Gastroesophageal sphincter (tissue), 4 donors: ENCODE results near the gene ADAM21. TPM values are rescaled to one million over a fixed set of nuclear protein-coding genes. Genes with fewer than 3 reads are reported as not detected.
"Not testable (repeated sequence)": the region's sequence is repeated elsewhere in the genome, so short reads cannot be mapped to it uniquely, and the experiment has no call there.

Source experiments
- ATAC-seq: fragments of 150-250 bp; one replicate; pipeline ENCODE4 v1.9.1; 2016; ENCODE audit warnings: mild to moderate bottlenecking, moderate library complexity
- H3K27ac ChIP-seq, 4 donors: fragments of 200-600 bp; sonication (generic) in 3 of 4; 1 replicate in 3 of 4; 2 replicates in 1 of 4; pipeline ENCODE4 v1.5.1; 2016 to 2019
- H3K27me3 ChIP-seq: fragments of 200-600 bp; sonication (generic); one replicate; pipeline ENCODE4 v1.5.1; 2019
- H3K36me3 ChIP-seq, 2 donors: fragments of 200-600 bp; sonication (generic); one replicate each; pipeline ENCODE4 v1.5.1; 2019; ENCODE audit warnings: control low read depth in 1 of 2
- H3K4me1 ChIP-seq, 3 donors: fragments of 200-600 bp; sonication (generic); 1 replicate in 2 of 3; 2 replicates in 1 of 3; pipeline ENCODE4 v1.5.1; 2016 to 2019; ENCODE audit warnings: control low read depth in 2 of 3
- H3K4me3 ChIP-seq, 2 donors: fragments of 200-600 bp; sonication (generic); one replicate each; pipeline ENCODE4 v1.5.1; 2019; ENCODE audit warnings: mild to moderate bottlenecking in 1 of 2, moderate library complexity in 1 of 2
- H3K9me3 ChIP-seq, 3 donors: fragments of 200-600 bp; sonication (generic); one replicate each; pipeline ENCODE4 v1.5.1; 2017 to 2019; ENCODE audit warnings: control low read depth in 2 of 3
- EP300 ChIP-seq: sonication (generic); formaldehyde crosslinking; IDR thresholded peaks from one replicate; pipeline ENCODE4 v1.6.1; 2017; ENCODE audit warnings: antibody characterized with exemption, mild to moderate bottlenecking
- POLR2A ChIP-seq, 2 donors: fragments of 450-650 bp; IDR thresholded peaks; one replicate each; pipeline ENCODE4 v1.6.1; 2017; ENCODE audit warnings: antibody characterized with exemption in 2 of 2, mild to moderate bottlenecking in 2 of 2, moderate library complexity in 1 of 2
- POLR2AphosphoS5 ChIP-seq: sonication (generic); formaldehyde crosslinking; IDR thresholded peaks from one replicate; pipeline ENCODE4 v1.6.1; 2017; ENCODE audit warnings: antibody characterized with exemption
- WGBS, 2 donors: methylation state at CpG; one replicate each; pipeline ENCODE4 v1.1.5; 2018; ENCODE audit warnings: low coverage in 1 of 2; 5-methylcytosine and 5-hydroxymethylcytosine counted together
- total RNA-seq, 4 donors: library from RNA; depleted of rRNA; stranded (reverse); fragments of >200 nt; gene quantifications; one replicate each; pipeline ENCODE4 v1.1.0, GENCODE V29; 2016
- TF ChIP-seq, protein P1 (sequence below), 4 experiments: fragments of 200-600 bp in 2 of 4; fragments of 450-650 bp in 2 of 4; sonication (generic) in 1 of 4; IDR thresholded peaks; one replicate each; pipeline ENCODE4 v1.5.1; 2017 to 2019; ENCODE audit warnings: antibody characterized with exemption in 4 of 4, mild to moderate bottlenecking in 2 of 4, moderate library complexity in 2 of 4

The ADAM21 gene
- total RNA-seq, 4 donors from 2014 or later = 0.12 to 0.13 TPM; not detected in 2

DNA sequence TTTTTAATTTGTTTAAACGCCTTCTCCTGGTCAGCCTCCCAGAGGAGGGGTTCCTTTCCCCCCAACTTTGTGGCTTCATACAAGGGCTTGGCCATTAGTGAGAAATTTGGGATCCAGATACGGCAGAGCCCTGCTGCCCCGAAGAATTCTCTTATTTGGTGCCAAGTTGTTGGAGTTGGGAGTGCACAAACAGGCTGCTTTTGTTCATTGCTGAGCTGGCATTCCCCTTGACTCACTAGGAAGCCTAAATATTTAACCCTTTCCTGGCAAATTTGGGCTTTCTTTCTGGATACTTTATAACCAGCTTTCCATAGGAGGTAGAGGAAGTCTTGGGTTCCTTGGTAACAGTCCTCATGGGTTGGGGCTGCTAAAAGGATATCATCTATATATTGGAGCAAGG, 10.3 kb upstream of the ADAM21 start:
- ATAC-seq = no peak
- Histone ChIP-seq H3K9me3 (peaks cover 0 to 49% (median 2%) of the 10 kb centered on the region in 3 donors), H3K4me1 (no peaks in the 10 kb centered on the region)

DNA sequence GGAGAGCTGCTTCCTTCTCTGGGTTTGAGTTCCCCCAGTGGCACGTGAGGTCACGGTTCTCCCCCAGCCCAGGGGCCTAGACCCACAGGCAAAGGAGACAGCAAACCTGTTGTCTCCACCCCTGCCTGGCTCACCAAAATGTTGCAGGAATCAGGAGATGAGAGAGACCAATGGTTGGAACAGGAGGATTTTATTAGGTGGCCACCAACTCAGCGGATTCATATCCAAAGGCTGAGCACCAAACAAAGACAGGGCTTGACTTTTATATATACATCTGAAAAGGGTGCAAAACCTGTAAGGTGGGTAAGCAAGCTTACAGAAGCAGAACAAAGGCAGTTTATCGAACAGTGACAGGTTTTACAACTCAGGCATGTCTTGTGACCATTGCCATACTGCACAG, 9.2 kb upstream of the ADAM21 start:
- H3K36me3 ChIP-seq = peaks cover 0 to 11% of the 10 kb centered on the region in 2 donors
- H3K4me3 ChIP-seq = no peak overlapping the region
- ATAC-seq = no peak
- no peaks in the 10 kb centered on the region for H3K4me1 ChIP-seq
- no peaks in the 10 kb centered on the region for H3K27me3 ChIP-seq
- no peak for TF ChIP-seq POLR2A (IDR thresholded peaks at IDR 0.05)
- no peak for TF ChIP-seq POLR2AphosphoS5
- TF ChIP-seq EP300 = no peak
- TF ChIP-seq, protein P1, sequence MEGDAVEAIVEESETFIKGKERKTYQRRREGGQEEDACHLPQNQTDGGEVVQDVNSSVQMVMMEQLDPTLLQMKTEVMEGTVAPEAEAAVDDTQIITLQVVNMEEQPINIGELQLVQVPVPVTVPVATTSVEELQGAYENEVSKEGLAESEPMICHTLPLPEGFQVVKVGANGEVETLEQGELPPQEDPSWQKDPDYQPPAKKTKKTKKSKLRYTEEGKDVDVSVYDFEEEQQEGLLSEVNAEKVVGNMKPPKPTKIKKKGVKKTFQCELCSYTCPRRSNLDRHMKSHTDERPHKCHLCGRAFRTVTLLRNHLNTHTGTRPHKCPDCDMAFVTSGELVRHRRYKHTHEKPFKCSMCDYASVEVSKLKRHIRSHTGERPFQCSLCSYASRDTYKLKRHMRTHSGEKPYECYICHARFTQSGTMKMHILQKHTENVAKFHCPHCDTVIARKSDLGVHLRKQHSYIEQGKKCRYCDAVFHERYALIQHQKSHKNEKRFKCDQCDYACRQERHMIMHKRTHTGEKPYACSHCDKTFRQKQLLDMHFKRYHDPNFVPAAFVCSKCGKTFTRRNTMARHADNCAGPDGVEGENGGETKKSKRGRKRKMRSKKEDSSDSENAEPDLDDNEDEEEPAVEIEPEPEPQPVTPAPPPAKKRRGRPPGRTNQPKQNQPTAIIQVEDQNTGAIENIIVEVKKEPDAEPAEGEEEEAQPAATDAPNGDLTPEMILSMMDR (IDR thresholded peaks at IDR 0.05) = no peak
- peaks cover 0 to 38% (median 2%) of the 10 kb centered on the region in 3 donors for H3K9me3 ChIP-seq
- 86% methylated on average over 1 of the region's 4 CpGs; no CpG with 5 or more reads in 1 of the 2 donors for WGBS, 2 donors
- no peak overlapping the region for H3K27ac ChIP-seq

More for the DNA sequence above, 10.3 kb upstream of the ADAM21 start:
- peaks cover 0 to 11% of the 10 kb centered on the region in 2 donors for H3K36me3 ChIP-seq
- no peak overlapping the region for H3K4me3 ChIP-seq
- no peaks in the 10 kb centered on the region for H3K27me3 ChIP-seq
- WGBS, 2 donors = 60 to 61% methylated on average over 3 of the region's 3 CpGs
- TF ChIP-seq POLR2A (IDR thresholded peaks at IDR 0.05) (no peak), EP300 (no peak), POLR2AphosphoS5 (no peak)
- TF ChIP-seq, protein P1 (IDR thresholded peaks at IDR 0.05) = no peak
- H3K27ac ChIP-seq = no peak overlapping the region

DNA sequence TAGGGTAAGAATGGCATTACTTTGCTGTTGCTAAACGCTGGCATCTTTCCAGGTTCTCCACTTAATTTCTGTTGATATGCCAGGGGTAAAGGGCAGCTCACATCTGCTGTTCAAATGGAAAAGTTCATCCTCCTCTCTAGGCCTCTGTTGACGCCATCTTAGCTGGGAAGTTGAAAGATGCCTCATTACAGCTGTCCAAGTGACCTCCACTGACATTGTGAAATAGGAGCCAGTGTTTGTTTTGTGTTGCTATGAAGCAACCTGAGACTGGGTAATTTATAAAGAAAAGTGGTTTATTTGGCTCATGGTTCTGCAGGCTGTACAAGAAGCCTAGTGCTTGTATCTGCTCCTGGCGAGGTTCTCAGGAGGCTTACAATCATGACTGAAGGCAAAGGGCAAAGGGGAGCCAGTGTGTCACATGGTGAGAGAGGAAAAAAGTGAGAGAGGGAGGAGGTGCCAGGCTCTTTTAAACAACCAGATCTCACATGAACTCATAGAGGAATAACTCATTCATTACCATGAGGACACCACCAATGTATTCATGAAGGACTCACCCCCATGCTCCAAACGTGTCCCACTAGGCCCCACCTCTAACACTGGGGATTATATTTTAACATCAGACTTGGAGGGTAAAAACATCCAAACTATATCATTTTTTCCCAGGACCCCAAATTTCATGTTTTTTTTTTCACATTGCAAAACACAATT, 3.2 kb upstream of the ADAM21 start:
- Histone ChIP-seq H3K36me3 (peaks cover 0 to 5% of the 10 kb centered on the region in 2 donors), H3K9me3 (peaks cover 0 to 5% (median 0%) of the 10 kb centered on the region in 3 donors), H3K4me3 (no peak overlapping the region), H3K27ac (no peak overlapping the region), H3K4me1 (no peaks in the 10 kb centered on the region), H3K27me3 (no peaks in the 10 kb centered on the region)
- TF ChIP-seq EP300 = no peak
- TF ChIP-seq, protein P1 (IDR thresholded peaks at IDR 0.05) = no peak
- TF ChIP-seq POLR2A (IDR thresholded peaks at IDR 0.05) = no peak
- TF ChIP-seq POLR2AphosphoS5 = no peak
- ATAC-seq = no peak
- WGBS, 2 donors = 71 to 86% methylated on average over 2 to 3 of the region's 4 CpGs

DNA sequence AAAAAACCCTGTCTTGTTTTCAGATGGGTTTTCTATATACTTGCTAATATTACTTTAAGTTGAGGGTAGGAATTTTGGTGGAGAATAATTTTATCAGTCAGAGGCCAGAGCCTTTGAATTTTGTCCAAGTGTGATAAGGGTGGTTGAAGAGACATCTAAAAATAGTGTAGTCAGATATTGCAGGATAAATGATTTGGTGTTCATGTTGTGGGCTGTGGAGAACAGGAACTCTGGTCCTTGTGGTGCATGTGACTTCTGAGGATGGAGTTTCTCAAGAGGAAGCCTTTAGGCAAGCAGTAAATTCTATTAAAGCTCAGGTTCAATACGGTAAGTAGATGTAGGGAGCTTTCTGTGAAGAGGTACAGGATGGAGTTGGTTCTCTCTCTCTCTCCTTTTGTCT, 2.8 kb downstream of the ADAM21 start:
- TF ChIP-seq POLR2AphosphoS5 = no peak
- TF ChIP-seq EP300 = no peak
- TF ChIP-seq POLR2A (IDR thresholded peaks at IDR 0.05) = no peak
- Histone ChIP-seq H3K36me3 (no peaks in the 10 kb centered on the region), H3K4me1 (no peaks in the 10 kb centered on the region), H3K27ac (no peak overlapping the region), H3K4me3 (no peak overlapping the region), H3K9me3 (no peaks in the 10 kb centered on the region), H3K27me3 (no peaks in the 10 kb centered on the region)
- ATAC-seq = no peak
- 78 to 80% methylated on average over 1 of the region's 1 CpG for WGBS, 2 donors

DNA sequence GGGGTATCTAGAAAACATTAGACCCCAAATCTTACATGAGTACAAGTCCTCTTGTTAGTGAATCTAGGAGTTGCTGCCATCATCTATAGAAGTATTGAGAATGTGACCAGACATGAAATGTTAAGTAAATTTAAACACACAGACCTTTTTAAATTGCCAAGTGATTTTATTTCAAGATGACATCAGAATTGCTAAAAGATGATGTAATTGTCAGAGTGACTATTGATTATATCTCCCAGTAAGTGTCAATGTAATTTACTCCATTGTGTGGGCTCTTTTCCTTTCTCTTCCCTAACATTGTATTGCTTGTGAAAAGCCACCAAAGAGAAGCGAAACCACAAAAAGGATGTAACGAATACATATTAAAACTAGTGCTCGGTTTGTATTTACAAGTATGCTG, 16.8 kb downstream of the ADAM21 start:
- no peak for TF ChIP-seq POLR2A (IDR thresholded peaks at IDR 0.05)
- TF ChIP-seq, protein P1 (IDR thresholded peaks at IDR 0.05) = no peak
- TF ChIP-seq POLR2AphosphoS5 = no peak
- TF ChIP-seq EP300 = no peak
- H3K4me1 ChIP-seq = no peaks in the 10 kb centered on the region
- H3K27ac ChIP-seq = no peak overlapping the region
- peaks cover 0 to 27% of the 10 kb centered on the region in 2 donors for H3K36me3 ChIP-seq
- H3K27me3 ChIP-seq = no peaks in the 10 kb centered on the region
- no peak for ATAC-seq
- H3K4me3 ChIP-seq = no peak overlapping the region
- no peaks in the 10 kb centered on the region for H3K9me3 ChIP-seq
- WGBS, 2 donors = 88 to 100% methylated on average over 3 of the region's 3 CpGs

DNA sequence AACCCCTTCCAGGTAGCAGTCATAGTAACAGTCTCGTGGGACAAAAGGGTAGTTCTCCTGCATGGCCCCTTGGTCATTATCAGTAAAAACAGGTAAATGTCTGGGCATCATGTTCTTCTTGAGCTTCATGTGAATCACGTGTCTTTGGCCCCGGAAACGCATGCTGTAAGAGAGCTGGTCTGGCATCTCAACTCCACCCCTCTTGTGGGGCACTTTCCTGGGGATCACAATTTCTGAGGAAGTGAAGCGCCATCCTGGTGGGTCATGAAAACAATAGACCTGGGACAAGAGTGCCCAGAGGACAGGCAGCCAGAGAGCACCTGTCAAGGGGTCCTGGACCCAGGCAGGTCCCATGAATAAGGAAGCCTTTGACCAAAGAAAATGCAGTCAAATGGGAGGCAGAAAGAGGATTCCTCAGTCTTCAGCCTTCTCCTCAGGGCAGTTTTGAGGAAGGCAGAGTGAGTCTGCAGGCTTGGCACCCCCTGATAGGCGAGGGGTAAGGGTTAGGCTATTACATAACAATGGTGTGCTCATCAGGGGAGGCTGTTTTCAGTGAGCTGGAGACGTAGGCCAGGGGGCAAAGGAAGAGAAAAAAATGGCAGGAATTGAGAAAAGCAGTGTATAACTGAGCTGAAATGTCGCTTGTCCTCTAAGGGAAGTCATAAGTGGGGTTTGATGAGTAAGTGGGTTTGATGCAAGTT, 19.0 kb downstream of the ADAM21 start:
- H3K9me3 ChIP-seq, H3K27ac ChIP-seq, ATAC-seq, H3K27me3 ChIP-seq, H3K4me3 ChIP-seq, H3K4me1 ChIP-seq: not testable (repeated sequence)
- WGBS, 2 donors = 100% methylated on average over 1 of the region's 8 CpGs; no CpG with 5 or more reads in 1 of the 2 donors
- peaks cover 0 to 27% of the 10 kb centered on the region in 2 donors for H3K36me3 ChIP-seq
